ENCODE measurements around the gene AGRN.
"Not testable (repeated sequence)": the region's sequence is repeated elsewhere in the genome, so short reads cannot be mapped to it uniquely, and the experiment has no call there.

The AGRN gene

DNA sequence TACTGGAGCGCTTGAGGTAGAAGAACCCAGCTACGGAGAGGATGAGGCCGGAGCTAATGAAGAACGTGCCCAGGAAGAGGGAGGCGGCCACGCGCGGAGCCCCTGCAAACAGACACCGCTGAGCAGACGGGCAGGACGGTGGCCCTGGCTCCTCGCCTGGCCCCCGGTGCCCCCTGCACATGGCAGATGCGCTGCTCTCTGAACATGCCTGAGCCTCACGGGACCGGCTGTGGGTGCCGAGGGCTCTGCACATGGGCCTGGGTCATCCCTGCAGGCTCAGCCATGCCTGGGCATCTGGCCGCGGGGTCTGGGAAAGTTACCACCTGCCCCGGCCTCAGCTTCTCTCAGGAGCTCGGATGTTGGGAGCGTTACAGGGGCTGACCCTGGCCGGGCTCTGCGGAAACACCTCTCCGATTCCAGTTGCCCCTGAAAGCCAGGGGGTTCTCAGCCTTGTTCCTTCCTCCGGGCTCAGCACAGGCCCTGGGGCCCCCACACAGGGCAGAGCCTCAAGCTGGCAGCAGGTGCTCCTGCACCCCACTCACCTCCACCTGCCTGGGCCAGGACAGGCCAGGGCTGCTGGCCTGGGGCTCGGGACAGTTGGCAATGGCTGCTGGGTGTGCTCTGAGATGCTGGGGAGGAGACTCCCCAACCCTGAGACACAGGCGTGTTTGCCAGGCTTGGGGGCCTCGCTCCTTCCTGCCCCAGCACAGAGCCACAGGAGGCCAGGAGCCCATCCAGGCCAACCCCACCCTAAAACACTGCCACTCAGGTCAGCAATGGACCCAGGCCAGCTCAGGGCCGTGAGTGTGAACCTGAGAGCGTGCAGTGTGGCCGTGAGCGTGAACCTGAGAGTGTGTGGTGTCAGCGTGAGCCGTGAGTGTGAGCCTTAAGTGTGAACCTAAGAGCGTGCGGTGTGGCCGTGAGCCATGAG is 66.3 kb downstream of the AGRN start:
- DNase-seq (ENCODE audit: extremely low spot score, insufficient read length, low read depth) (no peak), FAIRE-seq (no peak)

GRCh38 chr1:1086911-1087341 is 67.0 kb downstream of the AGRN start:
- DNase-seq (ENCODE audit: extremely low spot score, insufficient read length, low read depth) = no peak
- FAIRE-seq = no peak

DNA sequence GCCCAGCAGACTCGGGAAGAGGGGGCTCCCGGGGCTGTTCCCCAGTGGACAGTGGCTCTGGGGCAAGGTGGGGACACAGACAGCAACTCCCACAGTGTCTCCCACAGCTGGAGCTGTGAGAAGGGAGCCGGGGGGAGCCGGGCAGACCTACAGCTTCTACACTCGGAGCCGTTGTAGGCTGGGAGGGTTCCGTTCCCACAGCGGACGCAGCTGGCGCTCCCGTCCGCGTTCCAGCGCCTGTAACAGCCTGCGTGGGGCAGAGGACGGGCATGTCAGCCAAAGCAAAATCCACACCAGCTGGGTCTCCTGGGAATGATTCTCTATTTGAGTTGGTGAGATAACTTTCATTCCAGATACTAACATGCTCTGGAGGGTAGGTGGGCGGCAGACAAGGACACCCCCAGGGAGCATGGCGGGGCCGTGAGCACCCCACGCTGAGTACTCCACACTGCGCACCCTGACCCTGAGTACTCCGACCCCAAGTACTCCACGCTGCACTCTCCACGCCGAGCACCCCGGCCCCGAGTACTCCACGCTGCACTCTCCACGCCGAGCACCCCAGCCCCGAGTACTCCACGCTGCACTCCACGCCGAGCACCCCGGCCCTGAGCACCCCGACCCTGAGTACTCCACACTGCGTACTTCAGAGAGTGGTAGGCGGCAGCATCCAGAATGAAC is 67.6 kb downstream of the AGRN start:
- no peak for FAIRE-seq

DNA sequence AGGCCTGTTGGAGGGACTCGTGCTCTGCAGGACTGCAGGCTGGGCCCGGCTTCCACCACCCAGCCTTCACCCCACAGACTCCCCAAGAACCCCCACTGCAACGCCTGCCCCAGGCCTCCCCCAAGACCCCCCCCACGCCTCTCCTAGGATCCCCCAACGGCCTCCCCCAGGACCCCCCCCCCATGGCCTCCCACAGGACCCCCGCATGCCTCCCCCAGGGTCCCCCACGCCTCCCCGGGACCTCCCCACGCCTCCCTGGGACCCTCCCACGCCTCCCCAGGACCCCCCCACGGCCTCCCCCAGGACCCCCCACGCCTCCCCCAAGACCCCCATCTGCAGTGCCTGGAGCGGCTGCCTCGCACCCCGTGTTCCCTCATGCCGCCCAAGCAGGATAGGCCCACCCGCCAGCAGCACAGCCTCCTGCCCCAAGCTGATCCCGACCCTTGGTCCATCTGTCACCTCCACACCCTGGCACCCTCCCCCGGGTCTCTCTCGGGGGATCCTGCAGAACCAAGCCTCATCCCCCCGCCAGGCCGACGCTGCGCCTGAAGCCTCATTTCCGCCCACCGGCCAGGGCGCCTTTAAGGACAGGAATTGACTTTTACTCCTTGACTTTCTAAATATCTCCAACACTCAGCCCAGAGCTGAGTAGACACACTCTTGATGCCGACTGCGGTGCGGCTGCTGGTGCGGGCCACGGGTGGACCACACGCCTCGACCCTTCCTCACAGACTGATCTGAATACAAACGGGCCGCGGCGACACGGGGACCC is 68.3 kb downstream of the AGRN start:
- no peak for DNase-seq (ENCODE audit: extremely low spot score, insufficient read length, low read depth)
- FAIRE-seq = no peak

More for the DNA sequence above, 67.6 kb downstream of the AGRN start:
- DNase-seq (ENCODE audit: extremely low spot score, insufficient read length, low read depth) = no peak

- FAIRE-seq (no peak), DNase-seq (ENCODE audit: extremely low spot score, insufficient read length, low read depth) (no peak)
Measured at GRCh38 chr1:1088801-1089680, 69.1 kb downstream of the AGRN start.

DNA sequence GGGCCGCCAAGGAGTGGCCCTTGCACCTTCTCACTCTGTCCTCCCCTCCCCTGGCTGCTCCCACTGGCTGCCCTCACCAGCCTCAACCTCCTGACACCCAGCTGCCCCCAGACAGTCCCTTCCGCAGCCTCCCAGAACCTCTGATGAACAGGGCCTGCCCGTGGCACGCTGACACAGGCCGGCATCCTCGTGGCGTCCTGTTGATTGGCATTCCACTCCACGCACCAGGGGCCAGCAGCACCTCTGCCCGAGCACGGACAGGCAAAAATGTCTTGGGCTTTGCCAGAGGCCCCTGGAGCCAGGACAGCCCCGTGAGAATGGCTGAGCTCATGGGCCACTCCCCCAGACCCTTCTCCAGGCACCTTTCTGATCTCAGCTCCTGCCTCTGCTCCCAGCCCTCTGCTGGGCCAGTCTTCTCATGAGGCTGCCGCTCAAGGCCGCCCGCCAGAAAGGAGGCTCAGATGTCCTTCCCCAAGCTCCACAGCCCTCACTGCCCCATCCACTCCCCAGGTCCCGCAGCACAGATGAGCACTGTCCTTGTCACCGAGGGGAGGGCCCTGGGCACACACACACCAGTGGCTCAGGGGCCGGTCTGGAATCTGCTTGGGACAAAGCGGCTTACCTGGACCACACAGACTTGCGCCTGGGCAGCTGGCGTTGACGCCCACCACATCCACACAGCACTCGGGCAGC is 70.0 kb downstream of the AGRN start:
- FAIRE-seq = no peak
- no peak for DNase-seq (ENCODE audit: extremely low spot score, insufficient read length, low read depth)

GRCh38 chr1:1090424-1091343 is 70.8 kb downstream of the AGRN start:
- DNase-seq (ENCODE audit: extremely low spot score, insufficient read length, low read depth) = no peak
- no peak for FAIRE-seq

- no peak for FAIRE-seq
- no peak for DNase-seq (ENCODE audit: extremely low spot score, insufficient read length, low read depth)
Measured at GRCh38 chr1:1091344-1092148, 71.6 kb downstream of the AGRN start.

GRCh38 chr1:1092149-1092855 is 72.4 kb downstream of the AGRN start:
- no peak for DNase-seq (ENCODE audit: extremely low spot score, insufficient read length, low read depth)
- no peak for FAIRE-seq

GRCh38 chr1:1092894-1093609 is 73.1 kb downstream of the AGRN start:
- DNase-seq (ENCODE audit: extremely low spot score, insufficient read length, low read depth) (no peak), FAIRE-seq (no peak)

GRCh38 chr1:1093610-1093943 is 73.7 kb downstream of the AGRN start:
- DNase-seq (ENCODE audit: extremely low spot score, insufficient read length, low read depth) (no peak), FAIRE-seq (no peak)

DNA sequence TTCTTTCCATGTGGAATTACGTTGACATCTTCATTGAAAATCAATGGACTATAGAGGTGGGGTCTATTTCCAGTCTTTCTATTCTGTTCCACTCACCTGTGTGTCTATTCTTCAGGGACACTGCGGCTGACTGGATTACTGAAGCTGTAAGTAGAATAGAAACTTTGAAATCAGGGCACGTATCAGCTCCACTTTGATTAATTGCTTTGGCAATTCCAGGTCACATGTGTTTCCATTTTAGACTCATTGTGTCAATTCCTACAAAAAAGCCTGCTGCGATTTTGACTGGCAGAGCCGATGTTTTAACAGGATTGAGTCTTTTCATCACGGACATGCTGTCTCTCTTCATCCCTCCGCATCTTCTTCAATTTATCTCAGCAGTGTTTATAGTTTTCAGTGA is 75.1 kb downstream of the AGRN start:
- DNase-seq (ENCODE audit: extremely low spot score, insufficient read length, low read depth) (no peak), FAIRE-seq (no peak)

GRCh38 chr1:1096136-1096535 is 76.2 kb downstream of the AGRN start:
- DNase-seq (ENCODE audit: extremely low spot score, insufficient read length, low read depth); FAIRE-seq: not testable (repeated sequence)

GRCh38 chr1:1098681-1099421 is 78.9 kb downstream of the AGRN start:
- FAIRE-seq (peak; percentile 70), DNase-seq (ENCODE audit: extremely low spot score, insufficient read length, low read depth) (no peak)

- DNase-seq (ENCODE audit: extremely low spot score, insufficient read length, low read depth) (no peak), FAIRE-seq (no peak)
Measured at GRCh38 chr1:1099506-1100183, 79.7 kb downstream of the AGRN start.

Measured in GM18507 (cell line).